Large intestine (tissue), 3 donors: ENCODE measurements around the gene SAFB2. TPM values are rescaled to one million over a fixed set of nuclear protein-coding genes. Genes with fewer than 3 reads are reported as not detected.

Experiments used
- DNase-seq, 2 donors: peaks; one replicate each; pipeline versions ENCODE4 v3.0.0 to v3.0.0-alpha.2; 2013
- H3K27ac ChIP-seq: one replicate; pipeline ENCODE4 v1.5.1; 2013; ENCODE audit warnings: low read length
- H3K27me3 ChIP-seq: 2 replicates; pipeline ENCODE4 v1.6.1; 2013; ENCODE audit warnings: low read length; ENCODE audit not compliant: control insufficient read depth, insufficient read depth
- H3K36me3 ChIP-seq: 2 replicates; pipeline ENCODE4 v1.6.1; 2013; ENCODE audit warnings: low read length; ENCODE audit not compliant: control insufficient read depth, insufficient read depth
- H3K4me1 ChIP-seq: one replicate; pipeline ENCODE4 v1.6.1; 2013; ENCODE audit warnings: low read length; ENCODE audit not compliant: control insufficient read depth, insufficient read depth
- H3K4me3 ChIP-seq: one replicate; pipeline ENCODE4 v1.5.1; 2013; ENCODE audit warnings: low read length
- H3K9me3 ChIP-seq: one replicate; pipeline ENCODE4 v1.6.1; 2013; ENCODE audit warnings: mild to moderate bottlenecking, low read depth, low read length, moderate library complexity; ENCODE audit not compliant: control insufficient read depth
- WGBS: methylation state at CpG from one replicate; pipeline ENCODE4 v1.1.5; 2013; ENCODE audit warnings: low lambda C conversion rate; ENCODE audit not compliant: insufficient coverage; 5-methylcytosine and 5-hydroxymethylcytosine counted together
- polyA plus RNA-seq: library from polyadenylated mRNA; unstranded; fragments of 120-200 nt; gene quantifications from one replicate; pipeline ENCODE4 v1.2.1, GENCODE V29; 2013

Gene SAFB2
- polyA plus RNA-seq, 1 donor: 88.5 TPM

- no peak within 1 kb of the TSS for H3K4me3 ChIP-seq
- H3K36me3 ChIP-seq: no peaks in the 10 kb centered on the region
- H3K4me1 ChIP-seq: no peaks in the 10 kb centered on the region
- H3K27ac ChIP-seq: no peak within 1 kb of the TSS
- H3K9me3 ChIP-seq: peaks cover 2% of the 10 kb centered on the region
- DNase-seq: no peak
- H3K27me3 ChIP-seq: peaks cover 38% of the 10 kb centered on the region
- 73% methylated on average over 1 of the region's 63 CpGs for WGBS
Observed at GRCh38 chr19:5567360-5567969, 55.1 kb downstream of the SAFB2 start, which contains the start of gene TINCR. TINCR (minus strand) TSS chr19:5567953.

GRCh38 chr19:5564930-5565329, 57.6 kb downstream of the SAFB2 start:
- WGBS: no CpG with 5 or more reads among the region's 7 CpGs
- H3K27me3 ChIP-seq: peaks cover 38% of the 10 kb centered on the region
- DNase-seq: no peak
- H3K36me3 ChIP-seq: no peaks in the 10 kb centered on the region
- H3K4me3 ChIP-seq: no peak overlapping the region
- H3K27ac ChIP-seq: no peak overlapping the region
- peaks cover 2% of the 10 kb centered on the region for H3K9me3 ChIP-seq
- no peaks in the 10 kb centered on the region for H3K4me1 ChIP-seq

- no peak overlapping the region for H3K27ac ChIP-seq
- no peak for DNase-seq
- peaks cover 38% of the 10 kb centered on the region for H3K27me3 ChIP-seq
- peaks cover 2% of the 10 kb centered on the region for H3K9me3 ChIP-seq
- WGBS: no CpG with 5 or more reads among the region's 14 CpGs
- H3K4me1 ChIP-seq: no peaks in the 10 kb centered on the region
- no peaks in the 10 kb centered on the region for H3K36me3 ChIP-seq
- no peak overlapping the region for H3K4me3 ChIP-seq
Observed at GRCh38 chr19:5563935-5564612, 58.5 kb downstream of the SAFB2 start.

GRCh38 chr19:5563008-5563431, 59.6 kb downstream of the SAFB2 start:
- H3K27me3 ChIP-seq: peaks cover 31% of the 10 kb centered on the region
- 67% methylated on average over 1 of the region's 8 CpGs for WGBS

GRCh38 chr19:5562280-5562679, 60.3 kb downstream of the SAFB2 start:
- H3K27me3 ChIP-seq: peaks cover 29% of the 10 kb centered on the region
- H3K36me3 ChIP-seq: no peaks in the 10 kb centered on the region
- WGBS: no CpG with 5 or more reads among the region's 7 CpGs
- H3K4me1 ChIP-seq: no peaks in the 10 kb centered on the region
- no peak for DNase-seq
- H3K4me3 ChIP-seq: no peak overlapping the region
- no peak overlapping the region for H3K27ac ChIP-seq
- H3K9me3 ChIP-seq: peaks cover 2% of the 10 kb centered on the region

More at GRCh38 chr19:5563008-5563431, 59.6 kb downstream of the SAFB2 start:
- Histone ChIP-seq H3K27ac (no peak overlapping the region), H3K4me1 (no peaks in the 10 kb centered on the region), H3K4me3 (no peak overlapping the region), H3K36me3 (no peaks in the 10 kb centered on the region), H3K9me3 (peaks cover 2% of the 10 kb centered on the region)
- DNase-seq: no peak

GRCh38 chr19:5561559-5561958, 61.0 kb downstream of the SAFB2 start:
- Histone ChIP-seq H3K9me3 (peaks cover 2% of the 10 kb centered on the region), H3K27me3 (peaks cover 22% of the 10 kb centered on the region), H3K36me3 (no peaks in the 10 kb centered on the region), H3K4me1 (no peaks in the 10 kb centered on the region), H3K4me3 (no peak overlapping the region), H3K27ac (no peak overlapping the region)
- DNase-seq: no peak
- no CpG with 5 or more reads among the region's 6 CpGs for WGBS

- Histone ChIP-seq H3K27me3 (peaks cover 9% of the 10 kb centered on the region), H3K9me3 (no peaks in the 10 kb centered on the region), H3K4me3 (no peak overlapping the region), H3K27ac (no peak overlapping the region), H3K36me3 (no peaks in the 10 kb centered on the region), H3K4me1 (no peaks in the 10 kb centered on the region)
- no peak for DNase-seq
- no CpG with 5 or more reads among the region's 19 CpGs for WGBS
Observed at GRCh38 chr19:5560156-5560555, 62.4 kb downstream of the SAFB2 start.

- Histone ChIP-seq H3K27me3 (peaks cover 5% of the 10 kb centered on the region), H3K9me3 (no peaks in the 10 kb centered on the region), H3K27ac (no peak overlapping the region), H3K4me1 (no peaks in the 10 kb centered on the region), H3K36me3 (no peaks in the 10 kb centered on the region), H3K4me3 (no peak overlapping the region)
- no peak for DNase-seq
- no CpG with 5 or more reads among the region's 3 CpGs for WGBS
Observed at GRCh38 chr19:5559804-5560133, 62.8 kb downstream of the SAFB2 start.

GRCh38 chr19:5558101-5558621, 64.4 kb downstream of the SAFB2 start:
- no CpG with 5 or more reads among the region's 2 CpGs for WGBS
- Histone ChIP-seq H3K9me3 (no peaks in the 10 kb centered on the region), H3K4me1 (no peaks in the 10 kb centered on the region), H3K36me3 (no peaks in the 10 kb centered on the region), H3K27ac (no peak overlapping the region), H3K27me3 (peaks cover 9% of the 10 kb centered on the region), H3K4me3 (no peak overlapping the region)
- no peak for DNase-seq

- WGBS: no CpG with 5 or more reads among the region's 13 CpGs
- Histone ChIP-seq H3K9me3 (no peaks in the 10 kb centered on the region), H3K4me3 (no peak overlapping the region), H3K4me1 (no peaks in the 10 kb centered on the region), H3K36me3 (no peaks in the 10 kb centered on the region), H3K27ac (no peak overlapping the region), H3K27me3 (peaks cover 9% of the 10 kb centered on the region)
- DNase-seq: no peak
Observed at GRCh38 chr19:5557691-5558090, 64.9 kb downstream of the SAFB2 start.
